H1 (cell line): ENCODE measurements around the gene TRIM44. TPM values are rescaled to one million over a fixed set of nuclear protein-coding genes. Genes with fewer than 3 reads are reported as not detected.

Experiments used
- CTCF ChIA-PET: fragments of 300-600 bp; sonication (Branson Sonifier 250); formaldehyde crosslinking; loops from one replicate; lab custom pipeline; 2021; ENCODE audit not compliant: partially characterized antibody; lab: Charles Lee
- POLR2A ChIA-PET: fragments of 300-600 bp; sonication (Branson Sonifier 250); formaldehyde crosslinking; loops from one replicate; lab custom pipeline; 2021; ENCODE audit warnings: inconsistent platforms; ENCODE audit not compliant: partially characterized antibody; lab: Charles Lee
- DNase-seq, 2 experiments: peaks; one replicate each; pipeline versions ENCODE4 v3.0.0 to v3.0.0-alpha.2; 2010 to 2022; ENCODE audit warnings: low spot score in 2 of 2, low read depth in 1 of 2, mixed read lengths in 1 of 2
- FAIRE-seq: peaks from 2 replicates; lab custom pipeline; 2011; peaks lifted over from hg19 to GRCh38; lab: Jason Lieb, UNC
- H2AFZ ChIP-seq: 2 replicates; pipeline ENCODE4 v1.8.1; 2012; ENCODE audit warnings: low read length, inconsistent platforms
- H2AK5ac ChIP-seq: 2 replicates; pipeline ENCODE4 v1.6.1; 2013; ENCODE audit warnings: low read depth, low read length
- H2BK120ac ChIP-seq: replicated peaks from 2 replicates; pipeline ENCODE3; 2013; ENCODE audit warnings: low read depth, low read length, inconsistent platforms
- H2BK12ac ChIP-seq: 2 replicates; pipeline ENCODE4 v1.6.1; 2013; ENCODE audit warnings: low read depth, low read length
- H2BK15ac ChIP-seq: 2 replicates; pipeline ENCODE4 v1.6.1; 2013; ENCODE audit warnings: low read length
- H2BK20ac ChIP-seq: 2 replicates; pipeline ENCODE4 v1.6.1; 2013; ENCODE audit warnings: low read length
- H2BK5ac ChIP-seq: 2 replicates; pipeline ENCODE4 v1.6.1; 2013; ENCODE audit warnings: low read depth, low read length
- H3K14ac ChIP-seq: 2 replicates; pipeline ENCODE4 v1.6.1; 2013; ENCODE audit warnings: inconsistent platforms; ENCODE audit not compliant: insufficient read length
- H3K18ac ChIP-seq: 2 replicates; pipeline ENCODE4 v1.6.1; 2013; ENCODE audit warnings: low read length; ENCODE audit errors: extremely low read depth
- H3K23ac ChIP-seq: 2 replicates; pipeline ENCODE4 v1.6.1; 2013; ENCODE audit warnings: inconsistent platforms; ENCODE audit not compliant: insufficient read length
- H3K23me2 ChIP-seq: 2 replicates; pipeline ENCODE4 v1.6.1; 2013; ENCODE audit warnings: low read depth, low read length
- H3K27ac ChIP-seq: 2 replicates; pipeline ENCODE4 v1.6.1; 2011; ENCODE audit warnings: low read depth, low read length, inconsistent platforms
- H3K27me3 ChIP-seq, 4 experiments: replicated peaks in 1 of 4; 1 replicate in 1 of 4; 2 replicates in 3 of 4; pipeline versions ENCODE4 v1.6.1 to v1.8.1; 2011 to 2013; ENCODE audit warnings: low read length in 3 of 4, mild to moderate bottlenecking in 3 of 4, inconsistent platforms in 2 of 4, mixed read lengths in 2 of 4, moderate library complexity in 1 of 4; ENCODE audit not compliant: control insufficient read depth in 3 of 4, insufficient read depth in 3 of 4; ENCODE audit errors: extremely low read depth in 1 of 4
- H3K36me3 ChIP-seq, 4 experiments: 2 replicates each; pipeline versions ENCODE4 v1.6.1 to v1.8.1; 2011 to 2013; ENCODE audit warnings: mild to moderate bottlenecking in 4 of 4, low read length in 3 of 4, moderate library complexity in 2 of 4, control low read depth in 1 of 4, inconsistent platforms in 1 of 4; ENCODE audit not compliant: insufficient read depth in 4 of 4, control insufficient read depth in 2 of 4
- H3K4ac ChIP-seq: replicated peaks from 2 replicates; pipeline ENCODE3; 2013; ENCODE audit warnings: low read length, low read depth, mixed read lengths, inconsistent platforms; ENCODE audit not compliant: insufficient read length
- H3K4me1 ChIP-seq, 4 experiments: replicated peaks in 1 of 4; 1 replicate in 1 of 4; 2 replicates in 3 of 4; pipeline versions ENCODE4 v1.6.1 to v1.8.1; 2011 to 2013; ENCODE audit warnings: low read length in 3 of 4, inconsistent platforms in 2 of 4, mixed read lengths in 1 of 4; ENCODE audit not compliant: insufficient read depth in 4 of 4, control insufficient read depth in 3 of 4
- H3K4me2 ChIP-seq, 2 experiments: 2 replicates each; pipeline versions ENCODE4 v1.6.1 to v1.8.1; 2011 to 2013; ENCODE audit warnings: low read depth in 2 of 2, low read length in 2 of 2, control low read depth in 1 of 2, inconsistent platforms in 1 of 2, mild to moderate bottlenecking in 1 of 2; ENCODE audit not compliant: insufficient read depth in 1 of 2
- H3K4me3 ChIP-seq, 4 experiments: fragments of 200-600, 300-600 bp in 1 of 4; sonication (generic), shearing (Covaris generic), sonication (Bioruptor Twin) in 1 of 4; 2 replicates each; pipeline versions ENCODE4 v1.5.1 to v1.8.1; 2011 to 2016; ENCODE audit warnings: low read length in 4 of 4, low read depth in 3 of 4, control low read depth in 2 of 4, inconsistent platforms in 2 of 4, mild to moderate bottlenecking in 2 of 4, mixed read lengths in 1 of 4, moderate library complexity in 1 of 4; ENCODE audit not compliant: insufficient read depth in 2 of 4; ENCODE audit errors: extremely low read depth in 1 of 4
- H3K56ac ChIP-seq: replicated peaks from 2 replicates; pipeline ENCODE3; 2013; ENCODE audit warnings: low read depth, mild to moderate bottlenecking, mixed read lengths, low read length, inconsistent platforms; ENCODE audit not compliant: insufficient read length
- H3K79me1 ChIP-seq: 2 replicates; pipeline ENCODE4 v1.6.1; 2013; ENCODE audit warnings: low read depth, low read length, control low read depth
- H3K79me2 ChIP-seq, 2 experiments: 2 replicates each; pipeline versions ENCODE4 v1.6.1 to v1.8.1; 2012 to 2013; ENCODE audit warnings: low read length in 2 of 2, mild to moderate bottlenecking in 2 of 2, inconsistent platforms in 1 of 2; ENCODE audit not compliant: insufficient read depth in 2 of 2, control insufficient read depth in 1 of 2
- H3K9ac ChIP-seq, 4 experiments: replicated peaks in 1 of 4; 1 replicate in 1 of 4; 2 replicates in 3 of 4; pipeline versions ENCODE4 v1.6.1 to v1.8.1; 2011 to 2013; ENCODE audit warnings: low read depth in 3 of 4, low read length in 3 of 4, control low read depth in 2 of 4, mild to moderate bottlenecking in 2 of 4, moderate library complexity in 2 of 4, inconsistent platforms in 1 of 4; ENCODE audit errors: extremely low read depth in 1 of 4
- H3K9me3 ChIP-seq, 2 experiments: 2 replicates each; pipeline versions ENCODE4 v1.6.1 to v1.8.1; 2012 to 2013; ENCODE audit warnings: mild to moderate bottlenecking in 2 of 2, moderate library complexity in 2 of 2, control low read depth in 1 of 2, inconsistent platforms in 1 of 2, low read depth in 1 of 2, low read length in 1 of 2, mixed read lengths in 1 of 2; ENCODE audit not compliant: insufficient read depth in 2 of 2
- H4K20me1 ChIP-seq, 2 experiments: replicated peaks in 1 of 2; 2 replicates each; pipeline versions ENCODE3 to v1.8.1; 2011 to 2013; ENCODE audit warnings: inconsistent platforms in 2 of 2, low read length in 2 of 2, mild to moderate bottlenecking in 1 of 2; ENCODE audit not compliant: insufficient read depth in 2 of 2, control insufficient read depth in 1 of 2
- H4K5ac ChIP-seq: 2 replicates; pipeline ENCODE4 v1.6.1; 2013; ENCODE audit warnings: low read length, low read depth, mixed read lengths, inconsistent platforms; ENCODE audit not compliant: insufficient read length
- H4K8ac ChIP-seq: 2 replicates; pipeline ENCODE4 v1.8.0; 2013; ENCODE audit warnings: mild to moderate bottlenecking, moderate library complexity, low read length, inconsistent platforms; ENCODE audit not compliant: insufficient read depth; ENCODE audit errors: extremely low read depth
- H4K91ac ChIP-seq: replicated peaks from 2 replicates; pipeline ENCODE3; 2013; ENCODE audit warnings: low read length, mixed read lengths, inconsistent platforms; ENCODE audit not compliant: insufficient read length
- E2F6 ChIP-seq: IDR thresholded peaks from 2 replicates; pipeline ENCODE4 v1.6.1; 2012; ENCODE audit warnings: inconsistent platforms
- EZH2 ChIP-seq: fragments of 200-600 bp; sonication (generic); IDR thresholded peaks from 2 replicates; pipeline ENCODE4 v1.7.1; 2012; ENCODE audit warnings: low read depth, mild to moderate bottlenecking, moderate library complexity, low read length, inconsistent platforms; ENCODE audit not compliant: severe bottlenecking
- JUN ChIP-seq: IDR thresholded peaks from 2 replicates; pipeline ENCODE4 v1.6.1; 2011; ENCODE audit warnings: low read depth, mild to moderate bottlenecking, improper control_type of control experiment, low read length
- KDM4A ChIP-seq: IDR thresholded peaks from one replicate; pipeline ENCODE4 v1.7.1; 2012; ENCODE audit warnings: low read depth, mild to moderate bottlenecking, moderate library complexity, low read length, inconsistent platforms; ENCODE audit not compliant: severe bottlenecking
- NRF1 ChIP-seq: IDR thresholded peaks from 2 replicates; pipeline ENCODE4 v1.6.1; 2011; ENCODE audit warnings: mild to moderate bottlenecking, low read depth, low read length, improper control_type of control experiment
- RAD21 ChIP-seq, 2 experiments: IDR thresholded peaks in 1 of 2; conservative IDR thresholded peaks in 1 of 2; 2 replicates each; pipeline ENCODE4 v1.6.1; 2011; ENCODE audit warnings: low read depth in 2 of 2, low read length in 2 of 2, improper control_type of control experiment in 1 of 2, inconsistent platforms in 1 of 2, mild to moderate bottlenecking in 1 of 2, moderate library complexity in 1 of 2
- WGBS, 2 experiments: shearing (Covaris generic) in 1 of 2; methylation state at CpG; one replicate each; pipeline versions ENCODE4 v1.1.6 to v1.1.7; 2013 to 2015; ENCODE audit warnings: low lambda C conversion rate in 2 of 2, mixed read lengths in 2 of 2, inconsistent platforms in 1 of 2, low coverage in 1 of 2, missing lambda C conversion rate in 1 of 2; ENCODE audit not compliant: insufficient replicate concordance in 2 of 2, insufficient coverage in 1 of 2, insufficient read length in 1 of 2; ENCODE audit errors: extremely low coverage in 1 of 2, missing lambda C conversion rate in 1 of 2; 5-methylcytosine and 5-hydroxymethylcytosine counted together
- polyA plus RNA-seq, 7 experiments: library from polyadenylated mRNA; depleted of rRNA in 3 of 7; stranded (reverse) in 5 of 7; unstranded in 2 of 7; fragments of >200 nt in 5 of 7; fragments of 200-250 nt in 2 of 7; gene quantifications; 1 replicate in 5 of 7; 2 replicates in 1 of 7; 4 replicates in 1 of 7; pipeline versions ENCODE4 v1.2.1 to v1.2.3, GENCODE V29; 2011 to 2013; ENCODE audit warnings: missing spikeins in 2 of 7, mixed read lengths in 2 of 7
- total RNA-seq: library from RNA; stranded (reverse); fragmentation: NEBNext Ultra II Directional; extraction: Animal tissue kit (Norgen Biotek cat#: 25700); gene quantifications from 2 replicates; pipeline ENCODE4 v1.2.1, GENCODE V29; 2021

Gene TRIM44
- total and polyA plus RNA-seq, 2 of the 8 experiments (the other 6 are each of a cell fraction or from before 2014, with no cell fraction given) = 13.9 to 34.4 TPM

- Histone ChIP-seq H4K91ac (peak overlapping the region; percentile 83), H3K9me3 (no peaks in the 10 kb centered on the region), H3K27ac (no peak overlapping the region), H3K79me1 (no peaks in the 10 kb centered on the region), H4K20me1 (no peaks in the 10 kb centered on the region), H2BK5ac (no peak overlapping the region), H3K79me2 (no peaks in the 10 kb centered on the region), H3K9ac (peak overlapping the region in 2 of 4 experiments; percentile 35 to 56; a peak in 4 of 7 replicates), H3K36me3 (no peaks in the 10 kb centered on the region), H2BK20ac (no peak overlapping the region), H3K4me1 (peaks cover 3 to 19% (median 6%) of the 10 kb centered on the region in 4 experiments; a peak in 6 of 7 replicates), H3K4me3 (peak overlapping the region; percentile 55 to 76 (median 72)), H3K4ac (peak overlapping the region; percentile 41), H3K23ac (no peak overlapping the region), H3K18ac (peak overlapping the region; percentile 36; the same call in 1 of the 2 replicates), H4K8ac (peak overlapping the region; percentile 89; the same call in 1 of the 2 replicates), H2BK15ac (peak overlapping the region; percentile 84; the same call in 1 of the 2 replicates), H2BK12ac (peak overlapping the region; percentile 92; the same call in 1 of the 2 replicates), H4K5ac (no peak overlapping the region), H2AFZ (peak overlapping the region; percentile 1; the same call in 1 of the 2 replicates), H3K27me3 (peaks cover 7 to 29% (median 22%) of the 10 kb centered on the region in 4 experiments), H3K23me2 (peaks cover 11% of the 10 kb centered on the region; the same call in 1 of the 2 replicates), H3K4me2 (peak overlapping the region; percentile 79 to 91), H2BK120ac (no peak overlapping the region), H3K14ac (no peak overlapping the region), H3K56ac (no peak overlapping the region), H2AK5ac (no peak overlapping the region)
- ChIA-PET CTCF (interaction anchor here (0.9 to 1.9 kb wide), 15 partner anchors 17 to 646 kb away, joined by 3 to 7 read pairs (median 4); no protein-coding TSS in a partner anchor), POLR2A (interaction anchor here (0.7 to 3.3 kb wide), 9 partner anchors 9 to 756 kb away, joined by 3 to 14 read pairs (median 4); partner anchors contain the start of gene TRIM44)
- 2% methylated on average over 76 of the region's 84 CpGs; no CpG with 5 or more reads in 1 of the 2 experiments for WGBS, 2 experiments
- DNase-seq (peak in 1 of 2 experiments; percentile 73), FAIRE-seq (no peak)
- TF ChIP-seq EZH2 = peak; percentile 68
- TF ChIP-seq E2F6 = peak; percentile 95
- TF ChIP-seq KDM4A = peak; percentile 81
- TF ChIP-seq JUN = no peak
- peak in 1 of 2 experiments; percentile 5; a peak in 1 of 4 replicates for TF ChIP-seq RAD21 (IDR thresholded peaks at IDR 0.05 in 1 of 2, conservative IDR thresholded peaks at IDR 0.05 in 1 of 2; ENCODE audit: low read depth in 2 of 2, low read length in 2 of 2)
- TF ChIP-seq NRF1 = no peak
Measured at GRCh38 chr11:35619116-35619854, 43.3 kb upstream of the TRIM44 start.
